Lower leg skin (tissue), 3 donors: ENCODE measurements around the gene TBCD.

ENCODE experiments used
- POLR2A ChIP-seq, 2 donors: fragments of 450-650 bp; IDR thresholded peaks; one replicate each; pipeline ENCODE4 v1.6.1; 2016 to 2017; ENCODE audit warnings: antibody characterized with exemption in 2 of 2, mild to moderate bottlenecking in 1 of 2, moderate library complexity in 1 of 2
- TF ChIP-seq, protein P1 (sequence below), 3 donors: fragments of 450-650 bp; IDR thresholded peaks; one replicate each; pipeline ENCODE4 v1.5.1; 2016; ENCODE audit warnings: antibody characterized with exemption in 3 of 3, mild to moderate bottlenecking in 3 of 3, moderate library complexity in 2 of 3

DNA sequence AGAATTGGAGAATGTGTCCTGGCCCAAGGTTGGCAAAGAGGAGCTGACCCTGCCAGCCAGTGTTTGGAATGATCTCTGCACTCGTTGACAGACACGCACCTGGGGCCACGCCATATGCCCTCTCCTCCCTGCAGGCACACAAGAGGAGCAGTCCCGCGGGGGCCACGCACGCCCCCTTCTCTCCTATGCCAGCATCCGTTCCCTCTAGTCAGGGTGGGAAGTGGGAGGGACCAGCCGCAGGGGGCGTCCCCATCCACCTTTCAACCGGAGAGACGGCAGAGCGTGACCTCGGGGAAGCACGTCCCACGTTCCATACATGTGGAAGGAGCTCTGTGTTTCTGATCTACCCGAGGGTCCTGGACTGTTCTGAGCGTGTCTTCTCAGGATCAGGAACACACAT, 174.9 kb downstream of the TBCD start:
- TF ChIP-seq POLR2A (IDR thresholded peaks at IDR 0.05) = no peak
- TF ChIP-seq, protein P1, sequence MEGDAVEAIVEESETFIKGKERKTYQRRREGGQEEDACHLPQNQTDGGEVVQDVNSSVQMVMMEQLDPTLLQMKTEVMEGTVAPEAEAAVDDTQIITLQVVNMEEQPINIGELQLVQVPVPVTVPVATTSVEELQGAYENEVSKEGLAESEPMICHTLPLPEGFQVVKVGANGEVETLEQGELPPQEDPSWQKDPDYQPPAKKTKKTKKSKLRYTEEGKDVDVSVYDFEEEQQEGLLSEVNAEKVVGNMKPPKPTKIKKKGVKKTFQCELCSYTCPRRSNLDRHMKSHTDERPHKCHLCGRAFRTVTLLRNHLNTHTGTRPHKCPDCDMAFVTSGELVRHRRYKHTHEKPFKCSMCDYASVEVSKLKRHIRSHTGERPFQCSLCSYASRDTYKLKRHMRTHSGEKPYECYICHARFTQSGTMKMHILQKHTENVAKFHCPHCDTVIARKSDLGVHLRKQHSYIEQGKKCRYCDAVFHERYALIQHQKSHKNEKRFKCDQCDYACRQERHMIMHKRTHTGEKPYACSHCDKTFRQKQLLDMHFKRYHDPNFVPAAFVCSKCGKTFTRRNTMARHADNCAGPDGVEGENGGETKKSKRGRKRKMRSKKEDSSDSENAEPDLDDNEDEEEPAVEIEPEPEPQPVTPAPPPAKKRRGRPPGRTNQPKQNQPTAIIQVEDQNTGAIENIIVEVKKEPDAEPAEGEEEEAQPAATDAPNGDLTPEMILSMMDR (IDR thresholded peaks at IDR 0.05) = no peak
